HG02973 (cell line): ENCODE data around the gene CYFIP1.
"Not testable (repeated sequence)": the region's sequence is repeated elsewhere in the genome, so short reads cannot be mapped to it uniquely, and the experiment has no call there.

ENCODE experiments used
- ATAC-seq: cut with Tn5 transposase; IDR thresholded peaks from one replicate; pipeline ENCODE4 v1.9.1; 2021; ENCODE audit warnings: moderate library complexity; ENCODE audit not compliant: unreplicated experiment

Gene CYFIP1

GRCh38 chr15:22980189-22981050 is at the start of gene CYFIP1:
TSS of gene CYFIP1 (minus strand) at chr15:22980368. CDS start at chr15:22947285, 33,083 bp downstream.
- ATAC-seq, result peak; percentile 52

- ATAC-seq, result no peak
Observed at GRCh38 chr15:23026218-23026617, 46.0 kb upstream of the CYFIP1 start.

DNA sequence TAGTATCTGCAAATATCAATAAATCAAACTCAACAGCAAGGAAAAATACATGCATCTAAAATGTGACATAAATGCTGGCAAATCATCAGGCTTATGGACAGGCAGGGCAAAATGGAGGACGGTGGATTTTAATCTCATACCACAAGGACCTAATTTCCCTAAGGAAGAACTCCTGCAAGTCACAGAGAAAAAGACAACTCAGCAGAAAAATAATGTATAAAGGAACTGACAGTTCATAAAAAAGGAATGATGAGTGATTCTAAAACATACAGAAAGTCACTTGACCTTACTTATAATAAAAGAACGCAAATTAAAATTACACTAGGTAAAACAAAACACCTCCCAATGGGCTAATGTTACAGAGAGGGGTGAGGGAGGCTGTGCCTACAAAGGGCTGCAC is 42.0 kb upstream of the CYFIP1 start:
- no peak for ATAC-seq

DNA sequence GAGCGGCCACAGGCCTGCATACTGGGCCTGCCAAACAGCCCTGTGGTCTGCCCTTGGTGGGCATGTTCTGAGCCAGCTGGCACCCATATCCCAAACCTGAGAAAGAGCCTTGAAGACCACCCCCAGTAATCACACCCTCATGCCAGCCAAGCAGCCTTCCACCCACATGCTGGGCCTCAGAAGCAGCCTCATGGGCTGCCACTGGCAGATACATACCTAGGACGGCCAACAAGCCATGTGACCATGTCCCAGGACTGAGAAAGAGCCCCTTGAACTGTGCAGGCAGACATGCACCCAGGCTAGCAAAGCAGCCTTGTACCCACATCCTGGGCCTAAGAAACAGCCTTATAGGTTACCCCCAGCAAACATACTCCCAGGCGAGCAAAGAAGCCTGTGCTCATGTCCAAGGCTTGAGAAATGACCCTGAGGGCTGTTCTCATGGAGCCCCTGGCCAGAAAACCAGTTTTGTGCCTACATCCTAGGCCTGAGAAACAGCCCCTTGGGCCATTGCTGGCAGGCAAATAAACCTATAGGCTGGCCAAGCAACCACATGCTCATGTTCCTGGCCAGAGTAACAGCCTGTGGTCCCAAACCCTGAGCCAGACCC is 34.3 kb upstream of the CYFIP1 start:
- no peak for ATAC-seq

- no peak for ATAC-seq
Observed at GRCh38 chr15:23013681-23014080, 33.5 kb upstream of the CYFIP1 start.

- not testable (repeated sequence) for ATAC-seq
Observed at GRCh38 chr15:23012616-23013015, 32.4 kb upstream of the CYFIP1 start.

- no peak for ATAC-seq
Observed at GRCh38 chr15:23003736-23004135, 23.6 kb upstream of the CYFIP1 start.

DNA sequence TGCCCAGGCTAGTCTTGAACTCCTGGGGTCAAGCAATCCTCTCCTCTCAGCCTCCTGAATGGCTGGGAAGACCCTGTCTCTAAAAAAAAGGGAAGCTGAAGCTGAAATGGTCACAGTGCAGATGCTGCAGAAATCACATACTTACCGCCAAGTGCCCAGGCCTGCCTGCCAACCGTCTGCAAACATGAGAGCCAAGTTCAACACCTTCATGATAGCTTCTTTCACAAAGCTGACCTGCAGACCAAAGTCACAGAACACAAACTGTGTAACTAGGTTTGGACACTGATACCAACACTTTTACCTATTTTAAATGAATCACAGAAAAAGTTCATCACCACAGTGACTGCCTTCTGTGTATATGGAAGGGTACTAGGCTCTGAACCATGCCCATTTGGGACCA is 22.8 kb upstream of the CYFIP1 start:
- ATAC-seq, result no peak

GRCh38 chr15:22995795-22996194 is 15.6 kb upstream of the CYFIP1 start:
- no peak for ATAC-seq

DNA sequence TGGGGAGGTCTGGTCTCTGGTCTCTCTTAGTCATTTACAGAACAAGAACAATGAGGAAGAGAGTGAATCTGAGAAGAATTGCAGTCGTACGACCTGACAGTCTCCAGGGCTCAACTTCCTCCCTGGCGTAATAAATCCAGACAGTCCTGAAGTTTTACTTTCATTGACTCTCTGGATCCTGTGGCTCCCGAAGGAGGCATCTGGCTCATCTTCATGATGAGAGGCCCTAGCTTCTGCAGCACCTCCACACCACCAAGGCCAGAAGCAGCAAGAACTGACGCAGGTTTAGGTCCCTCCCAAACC is 11.8 kb upstream of the CYFIP1 start:
- ATAC-seq, result no peak

- ATAC-seq, result no peak
Observed at GRCh38 chr15:22989576-22990477, 9.7 kb upstream of the CYFIP1 start.

- ATAC-seq, result no peak
Observed at GRCh38 chr15:22988811-22989210, 8.6 kb upstream of the CYFIP1 start.

DNA sequence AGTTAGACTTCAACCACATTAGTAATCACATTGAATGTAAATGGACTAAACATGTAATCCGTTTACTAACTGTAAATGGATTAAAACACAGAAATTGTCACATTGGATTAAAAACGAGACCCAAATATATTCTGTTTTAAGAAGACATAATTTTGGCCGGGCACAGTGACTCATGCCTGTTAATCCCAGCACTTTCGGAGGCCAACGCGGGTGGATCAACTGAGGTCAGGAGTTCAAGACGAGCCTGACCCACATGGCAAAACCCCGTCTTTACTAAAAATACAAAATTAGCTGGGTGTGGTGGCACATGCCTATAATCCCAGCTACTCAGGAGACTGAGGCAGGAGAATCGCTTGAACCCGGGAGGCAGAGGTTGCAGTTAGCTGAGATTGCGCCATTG is 1.8 kb upstream of the CYFIP1 start:
- not testable (repeated sequence) for ATAC-seq

GRCh38 chr15:22981051-22981840 is 1.1 kb upstream of the CYFIP1 start:
- no peak for ATAC-seq

DNA sequence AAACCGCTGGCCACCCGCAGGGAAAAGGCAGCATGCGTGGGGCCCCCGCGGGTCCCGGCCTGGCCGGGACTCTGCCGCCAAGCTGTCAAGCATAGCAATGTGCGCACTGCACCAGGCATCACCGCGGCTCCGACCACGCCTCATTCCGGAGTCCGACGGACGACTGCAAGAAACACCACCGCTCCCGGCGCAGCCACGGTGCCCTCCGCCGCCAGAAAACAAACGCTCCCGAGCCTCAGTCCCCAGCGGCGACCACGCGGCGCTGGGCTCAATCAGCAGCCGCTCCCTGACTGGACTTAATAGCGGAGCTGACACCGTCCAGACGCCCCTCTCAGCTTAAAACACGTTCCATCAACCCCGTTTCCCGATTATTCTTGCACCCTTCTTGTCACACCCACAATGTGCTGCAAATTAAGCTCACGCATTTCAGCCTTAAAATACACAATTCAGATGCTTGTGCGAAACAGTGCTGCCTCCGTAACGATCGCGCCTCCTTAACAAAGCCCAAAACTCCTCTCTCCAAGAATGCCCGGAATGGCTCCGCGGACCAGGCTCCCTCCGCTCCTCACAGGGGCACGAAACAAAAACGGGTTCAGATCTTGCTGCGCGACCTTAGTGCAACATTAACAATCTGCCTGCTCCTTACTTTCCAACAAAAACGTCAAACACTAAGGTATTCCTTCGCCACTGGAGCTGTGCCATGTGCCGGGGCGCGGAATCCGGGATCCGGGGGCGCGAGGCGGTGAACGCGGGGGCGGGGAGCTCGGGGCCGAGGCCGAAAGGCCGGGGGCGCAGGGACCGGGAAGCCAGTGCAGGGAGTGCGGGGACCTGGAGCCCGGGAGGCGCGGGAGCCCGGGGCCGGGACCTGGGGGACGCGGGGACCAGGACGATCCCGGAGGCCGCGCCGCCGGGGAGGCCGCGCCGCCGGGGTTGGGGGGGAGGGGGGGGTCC is 655 bp downstream of the CYFIP1 start:
- peak; percentile 59 for ATAC-seq

GRCh38 chr15:22978691-22979237 is 1.4 kb downstream of the CYFIP1 start:
- peak; percentile 35 for ATAC-seq

DNA sequence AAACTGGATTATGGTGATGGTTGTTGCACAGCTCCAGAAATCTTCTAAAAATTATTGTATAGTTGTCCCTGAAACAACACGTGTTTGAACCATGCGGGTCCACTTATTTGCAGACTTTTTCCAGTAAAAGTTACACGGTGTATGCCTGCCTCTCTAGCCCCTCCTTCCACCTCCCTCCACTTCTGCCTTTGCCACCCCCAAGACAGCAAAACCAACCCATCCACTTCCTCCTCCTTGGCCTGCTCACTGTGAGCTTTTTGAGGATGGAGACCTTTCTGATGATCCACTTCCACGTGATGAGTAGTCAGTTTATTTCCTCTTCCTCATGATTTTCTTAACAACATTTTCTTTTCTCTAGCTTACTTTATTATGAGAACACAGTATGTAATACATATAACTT is 5.4 kb downstream of the CYFIP1 start:
- ATAC-seq, result no peak

DNA sequence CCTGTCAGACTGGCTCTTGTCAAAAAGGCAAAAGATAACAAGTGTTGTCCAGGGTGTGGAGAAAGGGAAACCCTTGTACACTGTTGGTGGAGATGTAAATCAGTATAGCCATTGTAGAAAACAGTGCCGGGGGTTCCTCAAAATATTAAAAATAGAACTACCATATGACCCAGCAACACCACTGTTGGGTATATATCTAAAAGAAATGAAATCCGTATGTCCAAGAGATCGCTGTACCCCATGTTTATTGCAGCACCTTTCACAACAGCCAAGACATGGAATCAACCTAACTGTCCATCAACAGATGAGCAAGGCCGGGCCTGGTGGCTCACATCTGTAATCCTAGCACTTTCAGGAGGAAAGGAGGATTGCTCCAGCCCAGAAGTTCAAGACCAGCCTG is 6.2 kb downstream of the CYFIP1 start:
- ATAC-seq, result no peak

DNA sequence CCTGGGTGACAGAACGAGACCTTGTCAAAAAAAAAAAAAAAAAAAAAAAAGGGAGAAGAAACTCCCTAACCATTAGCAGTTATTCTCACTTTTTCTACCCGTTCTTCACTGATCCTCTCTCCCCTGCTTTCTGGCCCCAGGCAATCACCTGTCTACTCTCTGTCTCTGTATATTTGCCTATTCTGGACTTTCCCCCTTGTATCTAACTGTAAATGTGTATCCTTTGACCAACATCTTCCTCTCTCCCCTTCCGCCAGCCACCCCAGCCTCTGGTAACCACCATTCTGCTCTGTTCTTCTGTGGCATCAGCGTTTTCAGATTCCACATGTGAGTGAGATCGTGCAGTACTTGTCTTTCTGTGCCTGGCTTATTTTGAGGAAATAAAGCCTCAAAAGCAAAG is 6.9 kb downstream of the CYFIP1 start:
- ATAC-seq, result no peak
